ENCODE data around the gene ZFYVE28.

Gene ZFYVE28

DNA sequence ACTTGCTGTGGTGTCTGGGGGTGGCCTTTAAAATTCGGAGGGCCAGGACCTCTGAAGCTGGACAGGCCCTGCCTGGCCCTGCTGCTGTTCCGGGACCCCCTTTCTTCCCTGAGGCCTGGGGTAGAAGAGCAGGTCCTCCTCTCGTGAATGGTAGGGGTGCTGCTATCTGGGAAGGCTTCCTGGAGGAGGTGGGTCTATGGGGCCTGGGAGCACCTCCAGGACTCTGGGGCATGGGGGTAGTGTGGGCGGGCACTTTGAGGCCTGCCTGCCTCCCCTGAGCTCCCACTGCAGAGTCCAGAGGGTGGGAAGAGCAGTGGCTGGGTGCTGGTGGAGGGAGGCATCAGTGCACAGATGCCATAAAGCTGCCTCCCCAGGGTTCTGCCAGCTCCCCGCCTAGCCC is 151.6 kb downstream of the ZFYVE28 start:
- TF ChIP-seq GATA3 (IDR thresholded peaks at IDR 0.05; ENCODE audit: low read depth, low read length) (no peak), GATA2 (IDR thresholded peaks at IDR 0.05; ENCODE audit: low read depth, low read length) (no peak)

DNA sequence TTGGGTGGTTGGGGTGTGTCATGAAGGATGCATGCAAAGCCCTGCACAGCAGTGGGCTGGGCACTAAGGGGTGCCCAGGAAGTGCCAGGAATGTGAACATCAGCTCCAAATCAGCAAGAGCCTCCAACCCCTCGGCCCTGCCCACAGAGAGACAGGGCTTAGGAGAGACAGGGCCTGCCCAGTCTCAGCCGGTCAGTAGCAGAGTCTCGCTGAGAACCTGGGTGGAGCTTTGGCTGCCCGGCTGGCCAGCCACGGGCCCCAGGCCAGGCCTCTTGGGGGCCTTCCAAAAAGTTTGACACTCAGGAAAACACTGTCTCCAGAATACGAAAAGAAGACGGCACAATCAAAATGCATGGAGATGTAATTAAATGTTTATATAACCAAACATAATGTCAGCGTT is 152.3 kb downstream of the ZFYVE28 start:
- TF ChIP-seq GATA3 (IDR thresholded peaks at IDR 0.05; ENCODE audit: low read depth, low read length) (no peak), GATA2 (IDR thresholded peaks at IDR 0.05; ENCODE audit: low read depth, low read length) (no peak)

DNA sequence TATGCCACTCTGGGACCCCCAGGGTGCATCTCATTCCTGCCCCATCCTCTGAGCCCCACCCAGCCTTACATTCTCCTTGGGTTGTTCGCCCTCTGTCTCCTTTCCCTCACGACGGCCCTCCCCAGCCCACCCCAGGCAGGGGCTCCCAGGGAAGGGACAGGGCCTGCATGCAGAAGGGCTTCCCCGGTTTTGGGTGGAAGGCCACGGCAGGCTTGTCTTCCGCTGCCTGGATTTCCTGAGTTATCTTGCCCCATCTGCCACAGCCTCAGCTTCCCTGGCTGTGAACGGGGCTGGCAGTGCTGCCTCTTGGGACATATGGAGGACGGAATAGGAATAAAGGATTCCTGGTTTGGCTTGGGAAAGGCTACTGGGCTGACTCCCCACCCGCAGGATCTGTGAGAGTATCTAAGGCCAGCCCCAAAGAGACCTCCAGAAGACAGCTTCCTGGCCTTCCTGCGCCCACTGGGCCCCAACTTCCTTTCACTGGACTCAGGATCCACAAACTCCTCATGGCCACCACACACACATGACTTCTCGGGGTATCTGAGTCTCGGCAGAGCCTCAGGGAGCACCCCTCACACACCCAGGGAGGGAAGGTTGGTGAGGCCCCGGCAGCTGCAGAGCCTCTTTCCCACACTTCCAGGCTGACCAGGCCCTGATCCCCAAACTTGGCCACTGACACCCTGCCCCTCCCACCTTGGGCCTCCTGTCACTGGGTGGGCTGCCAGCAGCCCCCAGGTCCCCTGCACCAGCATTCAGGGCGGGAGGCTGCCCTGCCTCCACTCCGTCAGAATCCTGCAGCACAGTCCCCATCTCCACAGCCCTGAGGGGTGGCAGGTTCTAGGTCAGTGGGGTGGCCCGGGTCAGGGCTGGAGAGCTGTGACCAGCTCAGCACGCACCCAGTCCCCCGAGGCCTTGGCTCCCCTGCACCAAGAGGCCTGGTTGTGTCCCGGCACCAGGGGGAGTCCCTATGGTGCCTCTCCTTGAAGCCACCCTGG is 153.0 kb downstream of the ZFYVE28 start:
- TF ChIP-seq GATA3 (IDR thresholded peaks at IDR 0.05; ENCODE audit: low read depth, low read length), result no peak
- no peak for TF ChIP-seq GATA2 (IDR thresholded peaks at IDR 0.05; ENCODE audit: low read depth, low read length)

DNA sequence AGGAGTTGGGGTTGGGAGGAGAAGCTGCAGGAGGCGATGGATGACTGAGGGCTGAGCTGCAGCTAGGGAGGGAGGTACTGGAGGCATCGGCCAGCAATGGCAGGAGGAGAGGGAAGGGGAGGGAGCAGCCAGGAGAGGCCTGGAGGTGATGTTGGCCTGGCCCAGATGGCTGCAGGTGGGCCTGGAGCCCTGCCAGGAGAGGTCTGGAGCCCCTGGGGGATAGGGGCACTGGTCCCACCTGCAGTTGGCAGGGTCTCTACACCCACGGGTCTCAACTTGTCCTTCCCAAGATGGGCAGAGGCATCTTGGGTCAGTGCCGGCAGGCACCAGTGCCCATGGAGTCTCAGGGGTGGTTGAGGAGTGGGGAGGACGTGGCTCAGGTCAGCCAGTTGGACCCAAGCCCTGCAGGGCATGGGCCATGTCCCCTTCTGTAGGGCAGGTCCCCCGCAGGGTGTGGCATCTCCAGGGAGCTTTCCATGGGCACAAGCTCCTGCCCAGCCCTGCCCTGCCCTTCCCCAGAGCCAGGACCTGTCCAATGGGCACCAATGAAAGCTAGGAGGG is 153.9 kb downstream of the ZFYVE28 start:
- no peak for TF ChIP-seq GATA3 (IDR thresholded peaks at IDR 0.05; ENCODE audit: low read depth, low read length)
- no peak for TF ChIP-seq GATA2 (IDR thresholded peaks at IDR 0.05; ENCODE audit: low read depth, low read length)

DNA sequence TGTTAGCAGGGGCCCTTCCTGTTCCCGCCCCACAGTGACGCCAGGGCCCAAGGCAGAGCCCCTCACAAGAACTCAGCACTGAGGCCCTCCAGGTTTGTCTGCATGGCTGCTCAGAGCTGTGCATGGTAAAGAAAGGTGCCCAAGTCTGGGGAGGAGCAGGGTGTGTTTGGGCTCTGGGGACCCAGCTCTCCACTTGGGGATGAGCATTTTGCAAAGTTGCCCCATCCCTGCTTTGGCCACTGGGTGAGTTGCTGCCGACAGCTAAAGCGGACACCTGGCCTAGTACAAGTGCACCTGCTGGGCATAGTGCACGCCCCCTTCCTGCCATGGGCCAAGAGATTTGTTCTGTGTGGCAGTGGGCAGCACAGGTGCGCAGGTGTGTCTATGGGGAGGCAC is 154.5 kb downstream of the ZFYVE28 start:
- TF ChIP-seq GATA2 (IDR thresholded peaks at IDR 0.05; ENCODE audit: low read depth, low read length) (no peak), GATA3 (IDR thresholded peaks at IDR 0.05; ENCODE audit: low read depth, low read length) (no peak)

DNA sequence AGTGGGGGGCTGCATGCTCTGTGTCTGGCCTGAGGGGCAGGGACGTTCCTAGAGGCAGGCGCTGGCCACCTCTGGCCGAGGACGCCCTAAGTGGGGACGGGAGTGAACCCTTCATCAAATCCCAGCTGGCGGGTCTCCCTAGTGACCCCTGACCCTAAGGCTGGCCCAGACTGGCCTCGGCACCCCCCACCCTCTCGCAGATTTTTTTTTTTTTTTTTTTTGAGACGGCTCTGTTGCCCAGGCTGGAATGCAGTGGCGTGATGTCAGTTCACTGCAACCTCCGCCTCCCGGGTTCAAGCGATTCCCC is 155.5 kb downstream of the ZFYVE28 start:
- TF ChIP-seq GATA2 (IDR thresholded peaks at IDR 0.05; ENCODE audit: low read depth, low read length) (no peak), GATA3 (IDR thresholded peaks at IDR 0.05; ENCODE audit: low read depth, low read length) (no peak)

DNA sequence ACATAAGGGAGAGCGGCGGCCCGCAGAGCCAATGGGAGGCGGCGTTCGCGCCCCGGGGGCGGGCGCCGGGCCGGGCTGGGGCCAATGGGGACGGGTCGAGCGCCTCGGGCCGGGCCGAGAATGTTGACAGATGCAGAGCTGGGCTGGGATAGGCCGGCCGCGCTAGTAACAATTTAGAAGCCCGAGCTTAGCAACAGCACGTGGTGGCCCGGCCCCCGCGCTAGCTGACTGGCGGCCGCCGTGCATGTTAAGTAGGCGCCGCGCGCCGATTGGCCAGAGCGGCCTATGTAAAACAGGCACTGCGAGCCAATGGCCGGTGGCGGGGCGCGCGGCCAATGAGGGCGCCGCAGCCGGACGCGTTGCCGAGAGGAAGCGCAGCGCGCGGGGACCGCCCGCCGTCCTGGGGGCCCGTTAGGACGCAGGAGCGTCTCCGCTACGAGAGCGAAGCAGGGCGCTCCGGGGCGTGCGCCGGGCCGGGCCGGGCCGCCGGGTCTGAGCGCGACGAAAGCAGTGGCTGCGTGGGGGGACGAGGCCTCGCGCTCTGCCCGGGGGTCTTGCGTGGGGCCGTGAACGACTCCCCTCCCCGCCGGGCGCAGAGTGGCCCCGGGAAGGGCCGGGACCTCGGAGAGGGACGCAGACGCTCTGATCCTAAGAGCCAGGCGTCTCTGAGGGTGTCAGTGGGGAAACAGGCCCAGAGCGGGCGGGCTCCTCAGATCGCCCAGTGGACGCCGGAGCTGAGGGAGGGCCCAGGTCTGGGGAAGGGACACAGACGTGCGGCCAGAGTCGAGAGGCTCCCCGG is 156.1 kb downstream of the ZFYVE28 start:
- TF ChIP-seq GATA2 (IDR thresholded peaks at IDR 0.05; ENCODE audit: low read depth, low read length), result no peak
- no peak for TF ChIP-seq GATA3 (IDR thresholded peaks at IDR 0.05; ENCODE audit: low read depth, low read length)

DNA sequence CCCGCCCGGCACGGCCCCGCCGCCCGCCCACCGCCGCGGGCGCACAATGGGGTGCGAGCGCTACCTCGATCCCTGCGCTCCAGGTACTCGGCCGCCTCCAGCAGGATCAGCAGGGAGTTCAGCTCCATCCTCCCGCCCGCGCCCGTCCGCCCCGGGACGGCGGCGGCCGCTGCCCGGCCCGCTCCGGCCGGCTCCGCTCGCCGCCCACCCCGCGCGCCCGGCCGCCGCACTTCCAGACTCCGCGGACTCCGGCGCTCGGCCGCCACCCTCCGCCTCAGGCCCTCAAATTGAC is 156.6 kb downstream of the ZFYVE28 start, which contains the start of gene MXD4:
Gene MXD4, minus strand, starts transcription at position 257 of the 292 bp plus-strand sequence. Its CDS starts 129 bp downstream, at position 128.
- TF ChIP-seq GATA2 (IDR thresholded peaks at IDR 0.05; ENCODE audit: low read depth, low read length) (no peak), GATA3 (IDR thresholded peaks at IDR 0.05; ENCODE audit: low read depth, low read length) (no peak)

DNA sequence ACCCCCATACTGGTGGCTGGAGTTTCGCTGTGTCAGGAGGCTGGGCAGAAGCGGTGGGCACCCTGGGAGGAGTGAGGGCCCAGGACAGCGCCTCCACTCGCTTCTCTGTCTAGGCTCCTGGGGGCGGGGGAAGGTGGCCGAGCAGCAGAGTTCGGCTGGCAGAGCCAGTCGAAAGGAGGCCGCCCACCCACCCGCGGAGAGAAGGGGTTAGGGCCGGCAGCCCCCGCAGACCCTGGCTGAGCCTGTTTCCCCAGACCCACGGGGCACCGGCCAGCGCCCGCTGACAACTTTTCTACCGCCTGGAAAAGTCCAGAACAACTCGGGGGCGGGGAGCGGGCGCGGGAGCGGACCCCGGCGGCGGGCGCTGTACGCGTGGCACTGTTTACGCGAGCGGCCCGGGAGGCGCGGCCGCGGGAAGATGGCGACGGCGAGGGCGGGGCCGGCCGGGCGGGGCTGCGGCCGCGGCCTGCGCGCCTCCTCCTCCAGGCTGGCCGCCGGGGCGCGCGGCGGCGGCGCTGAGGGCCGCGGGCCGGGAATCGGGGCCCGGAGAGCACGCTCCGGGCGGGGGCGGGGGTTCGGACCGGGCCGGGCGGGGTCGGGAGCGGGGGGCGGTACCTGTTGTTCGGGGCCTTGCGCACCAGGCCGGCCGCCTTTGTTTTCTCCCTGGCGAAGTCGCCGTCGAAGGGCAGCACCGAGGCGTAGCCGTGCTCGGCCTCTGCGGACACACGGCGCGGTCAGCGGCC is 157.2 kb downstream of the ZFYVE28 start:
- TF ChIP-seq GATA3 (IDR thresholded peaks at IDR 0.05; ENCODE audit: low read depth, low read length) (no peak), GATA2 (IDR thresholded peaks at IDR 0.05; ENCODE audit: low read depth, low read length) (no peak)

DNA sequence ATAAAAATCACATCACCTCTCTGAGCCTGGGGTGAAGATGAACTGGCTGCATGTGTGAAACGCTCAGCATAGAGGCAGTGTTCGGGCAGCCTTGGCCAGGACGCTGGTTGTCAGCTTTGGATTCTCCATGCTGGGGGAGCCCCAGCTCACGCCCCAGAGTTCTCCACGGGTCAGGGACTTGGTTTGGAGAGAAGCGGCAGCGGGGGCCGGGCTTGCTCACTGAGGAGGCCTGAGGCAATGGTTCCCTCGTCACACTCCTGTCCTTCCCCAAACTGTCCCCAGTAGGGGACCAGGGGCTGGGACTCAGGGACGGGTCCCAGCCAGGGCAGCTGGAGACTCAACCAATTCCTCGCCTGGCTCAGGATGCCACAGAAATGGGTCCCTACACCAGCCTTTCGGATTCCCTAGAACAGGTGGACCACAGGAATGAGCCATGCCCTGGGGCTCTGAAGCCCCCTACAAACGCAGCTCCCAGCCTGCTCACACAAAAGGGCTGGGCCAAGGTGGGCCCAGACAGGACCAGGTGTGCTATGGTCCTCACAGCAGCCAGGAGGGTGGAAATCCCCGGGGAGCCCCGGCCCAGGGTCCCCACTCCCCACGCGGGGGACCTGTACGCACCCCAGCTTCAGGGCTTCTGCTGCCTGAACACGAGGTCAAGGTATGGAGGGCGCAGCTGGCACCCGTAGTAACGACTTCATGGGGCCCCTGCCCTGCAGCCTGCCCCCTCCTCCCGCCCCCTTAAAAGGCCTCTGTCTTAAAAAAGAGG is 157.9 kb downstream of the ZFYVE28 start:
- TF ChIP-seq GATA2 (IDR thresholded peaks at IDR 0.05; ENCODE audit: low read depth, low read length), result no peak
- no peak for TF ChIP-seq GATA3 (IDR thresholded peaks at IDR 0.05; ENCODE audit: low read depth, low read length)

DNA sequence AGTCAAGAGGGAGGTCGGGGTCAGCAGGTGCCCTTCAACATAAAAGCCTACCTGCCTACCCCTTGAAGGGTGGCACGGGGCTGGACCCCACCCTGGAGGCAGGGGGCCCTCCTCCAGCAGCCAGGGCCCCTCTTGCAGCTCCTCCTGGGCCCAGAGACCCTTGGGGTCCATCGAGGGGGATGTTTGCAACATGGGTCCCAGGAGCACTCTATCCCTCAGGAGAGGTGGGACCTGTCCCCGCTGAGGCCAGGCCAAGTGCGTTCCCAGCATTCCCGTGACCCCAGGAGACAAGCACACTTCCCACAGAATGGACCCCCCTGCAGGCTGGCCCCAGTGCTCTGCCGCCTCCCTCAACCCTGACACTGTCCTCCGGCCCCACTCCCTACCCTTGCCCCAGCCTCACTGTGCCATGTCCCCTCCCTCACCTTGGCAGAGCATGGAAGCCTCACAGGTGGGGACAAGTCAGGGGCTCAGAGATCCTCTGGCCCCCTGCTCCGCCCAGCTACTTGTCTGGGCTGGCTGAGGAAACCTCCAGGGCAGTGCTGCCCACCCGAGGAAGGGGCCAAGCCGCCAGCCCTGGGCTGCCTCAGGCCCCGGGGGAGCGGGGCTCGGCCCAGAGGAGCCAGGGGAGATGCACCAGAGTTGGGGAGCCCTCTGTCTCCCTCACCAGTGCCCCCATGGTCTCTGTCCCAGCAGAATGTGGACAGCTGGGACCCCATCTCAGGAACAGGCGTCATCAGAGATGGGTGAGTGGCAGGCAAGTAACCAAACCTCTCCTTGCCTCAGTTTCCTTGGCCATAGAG is 158.7 kb downstream of the ZFYVE28 start:
- TF ChIP-seq GATA3 (IDR thresholded peaks at IDR 0.05; ENCODE audit: low read depth, low read length) (no peak), GATA2 (IDR thresholded peaks at IDR 0.05; ENCODE audit: low read depth, low read length) (no peak)

DNA sequence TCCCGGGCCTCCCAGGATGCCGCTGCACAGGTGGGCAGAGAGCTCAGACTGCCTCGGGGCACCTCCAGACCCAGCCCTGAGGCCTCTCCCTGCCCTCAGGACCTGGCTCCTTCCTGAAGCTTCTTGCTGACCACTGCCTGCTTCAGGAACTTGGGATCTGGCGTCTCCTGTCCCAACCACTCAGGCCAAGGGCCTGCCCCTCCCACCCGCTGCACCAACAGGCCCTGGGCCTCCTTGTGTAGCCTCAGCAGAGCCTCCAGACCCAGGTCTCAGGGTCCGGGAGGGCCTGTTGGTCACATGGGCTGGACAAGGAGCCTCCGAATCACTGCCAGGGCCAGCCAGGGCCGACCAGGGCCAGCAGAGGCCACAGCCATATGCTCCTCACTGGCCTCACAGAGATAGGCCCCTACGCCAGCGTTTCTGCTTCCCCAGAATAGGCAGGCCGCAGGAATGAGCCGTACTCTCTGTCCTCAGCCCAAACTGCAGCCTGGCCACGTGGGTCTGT is 159.4 kb downstream of the ZFYVE28 start:
- no peak for TF ChIP-seq GATA2 (IDR thresholded peaks at IDR 0.05; ENCODE audit: low read depth, low read length)
- TF ChIP-seq GATA3 (IDR thresholded peaks at IDR 0.05; ENCODE audit: low read depth, low read length), result no peak

All from SH-SY5Y (cell line).